Measurements from ENCODE around the gene CCDC190. TPM values are rescaled to one million over a fixed set of nuclear protein-coding genes. Genes with fewer than 3 reads are reported as not detected.
"Not testable (repeated sequence)": the region's sequence is repeated elsewhere in the genome, so short reads cannot be mapped to it uniquely, and the experiment has no call there.

The CCDC190 gene
- total and polyA plus RNA-seq, 2 experiments from 2014 or later, result not detected

DNA sequence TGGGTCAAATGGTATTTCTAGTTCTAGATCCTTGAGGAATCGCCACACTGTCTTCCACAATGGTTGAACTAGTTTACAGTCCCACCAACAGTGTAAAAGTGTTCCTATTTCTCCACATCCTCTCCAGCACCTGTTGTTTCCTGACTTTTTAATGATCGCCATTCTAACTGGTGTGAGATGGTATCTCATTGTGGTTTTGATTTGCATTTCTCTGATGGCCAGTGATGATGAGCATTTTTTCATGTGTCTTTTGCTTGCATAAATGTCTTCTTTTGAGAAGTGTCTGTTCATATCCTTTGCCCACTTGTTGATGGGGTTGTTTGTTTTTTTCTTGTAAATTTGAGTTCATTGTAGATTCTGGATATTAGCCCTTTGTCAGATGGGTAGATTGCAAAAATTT is 53.5 kb downstream of the CCDC190 start:
- DNase-seq (ENCODE audit: low spot score); H4K20me1 ChIP-seq (ENCODE audit: insufficient read depth, poor library complexity, severe bottlenecking); H3K4me3 ChIP-seq; H2AFZ ChIP-seq; H3K36me3 ChIP-seq (replicated peaks; ENCODE audit: insufficient read depth, low read depth); H3K9me2 ChIP-seq (replicated peaks; ENCODE audit: insufficient read depth); H3K4me1 ChIP-seq (ENCODE audit: insufficient read depth); H3K4me2 ChIP-seq; H3K79me2 ChIP-seq; H3K27me3 ChIP-seq; H3K27ac ChIP-seq; H3K9me3 ChIP-seq (ENCODE audit: low read depth): not testable (repeated sequence)
- WGBS (ENCODE audit: low lambda C conversion rate, missing lambda C conversion rate), result 80% methylated on average over 2 of the region's 2 CpGs

Other genes with a start within 250 kb of the CCDC190 start
- gene DDR2, start 228.7 kb downstream of the CCDC190 start, total RNA-seq, result 40.2 and 40.7 TPM in 2 replicates
- 15.7 and 21.6 TPM in 2 replicates for gene DDR2, start 228.7 kb downstream of the CCDC190 start, polyA plus RNA-seq
- gene HSD17B7, start 70.5 kb downstream of the CCDC190 start, total RNA-seq, result 45.8 and 50.2 TPM in 2 replicates
- gene HSD17B7, start 70.5 kb downstream of the CCDC190 start, polyA plus RNA-seq, result 40.4 and 41.5 TPM in 2 replicates
- gene RGS4, start 208.2 kb upstream of the CCDC190 start, total RNA-seq, result 13.1 and 16.8 TPM in 2 replicates
- 5.6 and 6.8 TPM in 2 replicates for gene RGS4, start 208.2 kb upstream of the CCDC190 start, polyA plus RNA-seq